ENCODE measurements around the gene ZNF281.
A peak's percentile ranks its signal among the peaks of the same experiment; 100 is the strongest.

The ZNF281 gene

DNA sequence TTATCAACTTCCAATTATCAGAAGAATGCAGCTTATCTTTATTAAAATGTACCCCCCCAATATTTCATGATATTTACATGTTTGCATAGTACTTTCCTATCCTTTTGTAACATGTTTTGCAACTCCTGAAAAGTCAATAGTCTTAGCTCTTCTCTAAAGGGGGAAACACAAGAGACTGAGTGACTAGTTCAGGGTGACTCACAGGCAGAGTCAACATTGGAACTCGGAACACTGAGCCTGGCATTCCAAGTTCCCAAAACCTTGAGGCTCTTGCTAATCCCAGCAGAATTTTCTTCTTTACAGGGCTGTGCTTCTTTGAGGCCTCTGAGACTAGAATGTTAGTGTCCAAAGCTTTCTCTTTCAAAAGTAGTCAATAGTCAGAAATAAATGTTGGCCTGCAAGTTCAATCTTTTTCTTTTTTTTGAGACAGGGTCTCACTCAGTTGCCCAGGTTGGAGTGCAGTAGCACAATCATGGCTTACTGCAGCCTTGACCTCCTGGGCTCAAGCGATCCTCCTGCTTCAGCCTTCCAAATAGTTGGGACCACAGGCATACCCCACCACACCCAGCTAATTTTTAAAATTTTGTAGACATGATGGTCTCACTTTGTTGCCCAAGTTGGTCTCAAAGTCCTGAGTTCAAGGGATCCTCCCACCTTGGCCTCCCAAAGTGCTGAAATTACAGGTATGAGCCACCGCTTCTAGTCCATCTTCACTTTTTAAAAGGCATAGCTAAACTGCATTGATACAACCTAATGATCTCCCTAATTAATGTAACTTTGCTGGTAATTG is 37.5 kb downstream of the ZNF281 start:
- Histone ChIP-seq H3K36me3 (replicated peaks) (no peaks in the 10 kb centered on the region), H3K27me3 (replicated peaks) (no peaks in the 10 kb centered on the region), H3K27ac (peak overlapping the region; percentile 3), H3K4me3 (ENCODE audit: low read depth, low read length) (no peak overlapping the region)
- TF ChIP-seq, protein P1, sequence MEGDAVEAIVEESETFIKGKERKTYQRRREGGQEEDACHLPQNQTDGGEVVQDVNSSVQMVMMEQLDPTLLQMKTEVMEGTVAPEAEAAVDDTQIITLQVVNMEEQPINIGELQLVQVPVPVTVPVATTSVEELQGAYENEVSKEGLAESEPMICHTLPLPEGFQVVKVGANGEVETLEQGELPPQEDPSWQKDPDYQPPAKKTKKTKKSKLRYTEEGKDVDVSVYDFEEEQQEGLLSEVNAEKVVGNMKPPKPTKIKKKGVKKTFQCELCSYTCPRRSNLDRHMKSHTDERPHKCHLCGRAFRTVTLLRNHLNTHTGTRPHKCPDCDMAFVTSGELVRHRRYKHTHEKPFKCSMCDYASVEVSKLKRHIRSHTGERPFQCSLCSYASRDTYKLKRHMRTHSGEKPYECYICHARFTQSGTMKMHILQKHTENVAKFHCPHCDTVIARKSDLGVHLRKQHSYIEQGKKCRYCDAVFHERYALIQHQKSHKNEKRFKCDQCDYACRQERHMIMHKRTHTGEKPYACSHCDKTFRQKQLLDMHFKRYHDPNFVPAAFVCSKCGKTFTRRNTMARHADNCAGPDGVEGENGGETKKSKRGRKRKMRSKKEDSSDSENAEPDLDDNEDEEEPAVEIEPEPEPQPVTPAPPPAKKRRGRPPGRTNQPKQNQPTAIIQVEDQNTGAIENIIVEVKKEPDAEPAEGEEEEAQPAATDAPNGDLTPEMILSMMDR (IDR thresholded peaks at IDR 0.05; ENCODE audit: low read depth, low read length, missing control alignments) = no peak
- peak; percentile 80 for DNase-seq
- in situ Hi-C loops (cut with HindIII; ENCODE audit: low pct_ligation_motif_present, low sequenced_read_pairs) = no loop called here

- Histone ChIP-seq H3K27ac (no peak overlapping the region), H3K36me3 (replicated peaks) (no peaks in the 10 kb centered on the region), H3K4me3 (ENCODE audit: low read depth, low read length) (no peak overlapping the region), H3K27me3 (replicated peaks) (no peaks in the 10 kb centered on the region)
- TF ChIP-seq, protein P1 (IDR thresholded peaks at IDR 0.05; ENCODE audit: low read depth, low read length, missing control alignments) = no peak
- in situ Hi-C loops (cut with HindIII; ENCODE audit: low pct_ligation_motif_present, low sequenced_read_pairs) = no loop called here
- no peak for DNase-seq
Observed at GRCh38 chr1:200369706-200370105, 40.1 kb downstream of the ZNF281 start.

- TF ChIP-seq, protein P1 (IDR thresholded peaks at IDR 0.05; ENCODE audit: low read depth, low read length, missing control alignments) = no peak
- in situ Hi-C loops (cut with HindIII; ENCODE audit: low pct_ligation_motif_present, low sequenced_read_pairs) = no loop called here
- Histone ChIP-seq H3K27ac (no peak overlapping the region), H3K36me3 (replicated peaks) (no peaks in the 10 kb centered on the region), H3K4me3 (ENCODE audit: low read depth, low read length) (no peak overlapping the region), H3K27me3 (replicated peaks) (no peaks in the 10 kb centered on the region)
- no peak for DNase-seq
Observed at GRCh38 chr1:200369131-200369530, 40.7 kb downstream of the ZNF281 start.

- Histone ChIP-seq H3K27ac (peak overlapping the region; percentile 33), H3K27me3 (replicated peaks) (no peaks in the 10 kb centered on the region), H3K36me3 (replicated peaks) (no peaks in the 10 kb centered on the region), H3K4me3 (ENCODE audit: low read depth, low read length) (no peak overlapping the region)
- in situ Hi-C loops (cut with HindIII; ENCODE audit: low pct_ligation_motif_present, low sequenced_read_pairs) = no loop called here
- TF ChIP-seq, protein P1 (IDR thresholded peaks at IDR 0.05; ENCODE audit: low read depth, low read length, missing control alignments) = no peak
- DNase-seq = no peak
Observed at GRCh38 chr1:200368556-200368955, 41.3 kb downstream of the ZNF281 start.

DNA sequence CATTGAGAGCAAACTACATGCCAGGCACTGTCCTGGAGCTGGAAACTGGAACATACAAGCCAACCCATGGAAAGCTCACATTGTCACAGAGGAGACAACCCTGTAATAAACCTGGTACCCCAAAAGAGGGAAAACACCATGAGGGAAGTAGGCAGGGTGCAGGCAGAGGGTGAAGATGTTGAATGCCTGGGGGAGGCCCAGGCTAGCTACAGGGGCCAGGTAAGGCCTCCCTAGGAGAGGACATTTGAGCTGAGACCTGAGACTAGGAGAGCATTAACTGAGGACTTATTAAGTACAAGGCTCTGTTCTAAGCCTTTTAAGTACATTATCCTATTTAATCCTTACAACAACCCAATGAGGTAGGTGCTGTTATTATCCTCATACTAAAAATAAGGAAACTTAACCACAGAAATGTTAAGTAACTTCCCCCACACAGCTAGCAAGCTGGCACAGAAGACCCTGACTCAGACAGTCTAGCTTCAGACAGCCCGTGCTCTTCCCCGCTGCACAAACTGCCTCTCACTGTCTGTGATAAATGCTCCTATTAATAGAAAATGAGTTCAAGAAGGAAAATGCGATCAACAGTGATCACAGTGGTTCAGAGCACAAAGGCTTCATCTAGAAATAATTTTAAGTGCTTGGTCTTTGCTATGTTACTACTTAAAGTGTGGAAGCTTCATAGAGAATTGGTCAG is 41.8 kb downstream of the ZNF281 start:
- in situ Hi-C loops (cut with HindIII; ENCODE audit: low pct_ligation_motif_present, low sequenced_read_pairs) = no loop called here
- Histone ChIP-seq H3K27ac (peak overlapping the region; percentile 33), H3K4me3 (ENCODE audit: low read depth, low read length) (no peak overlapping the region), H3K27me3 (replicated peaks) (no peaks in the 10 kb centered on the region), H3K36me3 (replicated peaks) (no peaks in the 10 kb centered on the region)
- TF ChIP-seq, protein P1 (IDR thresholded peaks at IDR 0.05; ENCODE audit: low read depth, low read length, missing control alignments) = no peak
- peak; percentile 84 for DNase-seq

Data from brain microvascular endothelial cell (primary cell).